NCI-H2081 (cell line): ENCODE data around the gene LDLRAD3.

ENCODE experiments used
- DNase-seq, 2 experiments: peaks; one replicate each; lab custom pipeline; 2025; lab: John Stamatoyannopoulos, UW

LDLRAD3 gene

DNA sequence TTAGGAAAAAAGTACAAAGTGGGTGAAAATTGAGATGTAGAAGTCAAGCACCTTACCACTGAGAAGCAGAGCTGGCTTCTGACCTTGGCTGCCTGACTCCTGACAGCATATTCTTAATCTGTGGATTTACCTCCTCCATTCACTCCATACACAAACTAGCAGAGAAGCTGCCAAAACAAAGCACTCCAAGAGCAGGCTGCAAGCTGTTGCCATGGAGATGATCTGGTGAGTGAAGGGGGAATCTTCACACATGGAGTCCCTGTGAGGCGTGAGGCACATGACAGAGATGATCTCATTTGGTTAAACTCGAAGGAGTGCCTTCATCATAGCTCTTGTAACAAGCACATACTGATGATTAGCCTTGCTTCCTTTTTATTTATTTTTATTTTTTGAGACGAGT lies 329.2 kb downstream of the LDLRAD3 start:
- peak in 1 of 2 experiments; percentile 35 for DNase-seq

DNA sequence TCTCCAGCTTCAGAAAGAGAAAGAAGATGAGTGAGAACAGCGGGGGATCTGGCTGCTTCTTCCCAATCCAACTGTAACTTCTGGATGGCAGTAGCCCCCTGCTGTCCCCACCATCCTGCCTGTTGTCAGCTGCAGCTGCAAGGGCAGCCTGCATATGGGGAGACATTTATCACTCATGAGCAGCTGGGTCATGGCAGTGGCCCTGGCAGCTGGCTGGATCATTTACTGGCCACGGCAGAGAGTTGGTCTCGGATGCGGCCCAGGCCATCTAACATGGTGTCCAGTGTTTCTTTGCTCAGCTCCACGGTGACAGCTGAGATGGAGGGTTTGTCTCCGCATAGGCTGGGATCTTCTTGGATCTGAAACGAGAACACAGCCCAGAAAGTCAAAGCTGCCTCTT lies 330.6 kb downstream of the LDLRAD3 start:
- no peak for DNase-seq

DNA sequence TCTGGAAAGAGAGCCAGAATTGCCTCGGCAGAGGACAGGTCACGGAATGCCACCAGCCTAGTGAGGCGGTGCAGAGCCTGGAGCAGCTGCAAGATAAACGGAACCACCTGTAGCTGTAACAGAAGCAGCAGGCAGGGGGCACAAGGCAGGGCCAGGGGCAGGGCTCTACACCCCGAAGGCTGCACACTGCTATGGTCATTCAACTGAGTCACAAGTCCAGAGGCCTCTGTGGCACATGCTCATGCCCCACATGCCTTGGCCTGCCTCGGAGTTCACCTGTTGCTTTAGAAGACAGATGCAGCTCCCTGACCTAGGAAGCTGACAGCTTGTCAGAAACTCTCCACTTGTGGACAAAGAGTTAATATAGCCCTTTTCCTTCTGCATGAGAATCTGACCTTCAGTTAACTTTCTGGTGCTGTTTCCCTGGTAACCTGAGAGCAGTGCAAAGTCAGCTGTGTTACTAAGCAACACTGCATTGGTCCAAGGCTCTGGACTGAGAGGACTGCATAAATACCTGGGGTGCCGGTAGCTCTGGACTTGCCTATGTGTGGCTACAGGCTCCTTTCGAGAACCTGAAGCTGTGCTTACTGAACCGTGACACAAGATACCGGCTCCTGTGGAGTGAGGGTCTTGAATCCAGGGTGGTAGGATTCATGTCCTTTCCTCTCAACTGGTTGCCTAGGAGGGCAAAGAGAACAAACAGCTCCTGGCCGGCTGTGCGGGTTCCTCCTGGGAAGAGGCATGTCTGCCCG lies 334.8 kb downstream of the LDLRAD3 start:
- no peak for DNase-seq

- DNase-seq: no peak
Observed at GRCh38 chr11:36280531-36280930, 336.7 kb downstream of the LDLRAD3 start.
